GM20000 (cell line): ENCODE measurements around the gene KDM4B.

ENCODE experiments used
- DNase-seq: peaks from one replicate; pipeline ENCODE4 v3.0.0; 2012; ENCODE audit warnings: low spot score
- TF ChIP-seq, protein P1 (sequence below): IDR thresholded peaks from 2 replicates; pipeline ENCODE4 v1.5.1; 2012; ENCODE audit warnings: mild to moderate bottlenecking, control low read depth; ENCODE audit errors: extremely low read depth, missing control alignments

The KDM4B gene

DNA sequence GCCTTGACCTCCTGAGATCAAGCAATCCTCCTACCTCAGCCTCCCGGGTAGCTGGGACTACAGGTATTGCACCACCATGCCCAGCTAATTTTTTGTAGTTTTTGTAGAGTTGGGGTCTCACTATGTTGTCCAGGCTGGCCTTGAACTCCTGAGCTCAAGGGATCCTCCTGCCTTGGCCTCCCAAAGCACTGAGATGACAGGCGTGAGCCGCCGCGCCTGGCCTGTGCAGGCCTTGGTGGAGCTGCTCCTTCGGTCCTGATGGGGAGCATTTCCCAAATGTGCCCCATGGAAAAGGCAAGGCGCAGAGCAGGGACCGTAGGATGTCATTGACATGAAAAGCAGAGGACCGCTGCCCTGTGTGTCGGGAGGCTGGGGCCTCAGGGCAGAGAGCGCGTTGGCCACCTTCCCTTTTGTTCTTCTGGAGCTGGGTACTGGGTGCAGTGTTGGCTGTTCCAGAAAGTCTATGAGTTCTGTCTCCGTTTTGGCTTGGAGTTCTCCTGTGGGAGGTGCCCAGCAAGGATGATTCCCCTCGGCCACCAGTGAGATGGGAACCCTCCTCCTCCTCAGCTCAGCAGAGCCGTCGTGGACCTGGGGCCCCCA is 128.5 kb downstream of the KDM4B start:
- DNase-seq: no peak
- TF ChIP-seq, protein P1, sequence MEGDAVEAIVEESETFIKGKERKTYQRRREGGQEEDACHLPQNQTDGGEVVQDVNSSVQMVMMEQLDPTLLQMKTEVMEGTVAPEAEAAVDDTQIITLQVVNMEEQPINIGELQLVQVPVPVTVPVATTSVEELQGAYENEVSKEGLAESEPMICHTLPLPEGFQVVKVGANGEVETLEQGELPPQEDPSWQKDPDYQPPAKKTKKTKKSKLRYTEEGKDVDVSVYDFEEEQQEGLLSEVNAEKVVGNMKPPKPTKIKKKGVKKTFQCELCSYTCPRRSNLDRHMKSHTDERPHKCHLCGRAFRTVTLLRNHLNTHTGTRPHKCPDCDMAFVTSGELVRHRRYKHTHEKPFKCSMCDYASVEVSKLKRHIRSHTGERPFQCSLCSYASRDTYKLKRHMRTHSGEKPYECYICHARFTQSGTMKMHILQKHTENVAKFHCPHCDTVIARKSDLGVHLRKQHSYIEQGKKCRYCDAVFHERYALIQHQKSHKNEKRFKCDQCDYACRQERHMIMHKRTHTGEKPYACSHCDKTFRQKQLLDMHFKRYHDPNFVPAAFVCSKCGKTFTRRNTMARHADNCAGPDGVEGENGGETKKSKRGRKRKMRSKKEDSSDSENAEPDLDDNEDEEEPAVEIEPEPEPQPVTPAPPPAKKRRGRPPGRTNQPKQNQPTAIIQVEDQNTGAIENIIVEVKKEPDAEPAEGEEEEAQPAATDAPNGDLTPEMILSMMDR: no peak

DNA sequence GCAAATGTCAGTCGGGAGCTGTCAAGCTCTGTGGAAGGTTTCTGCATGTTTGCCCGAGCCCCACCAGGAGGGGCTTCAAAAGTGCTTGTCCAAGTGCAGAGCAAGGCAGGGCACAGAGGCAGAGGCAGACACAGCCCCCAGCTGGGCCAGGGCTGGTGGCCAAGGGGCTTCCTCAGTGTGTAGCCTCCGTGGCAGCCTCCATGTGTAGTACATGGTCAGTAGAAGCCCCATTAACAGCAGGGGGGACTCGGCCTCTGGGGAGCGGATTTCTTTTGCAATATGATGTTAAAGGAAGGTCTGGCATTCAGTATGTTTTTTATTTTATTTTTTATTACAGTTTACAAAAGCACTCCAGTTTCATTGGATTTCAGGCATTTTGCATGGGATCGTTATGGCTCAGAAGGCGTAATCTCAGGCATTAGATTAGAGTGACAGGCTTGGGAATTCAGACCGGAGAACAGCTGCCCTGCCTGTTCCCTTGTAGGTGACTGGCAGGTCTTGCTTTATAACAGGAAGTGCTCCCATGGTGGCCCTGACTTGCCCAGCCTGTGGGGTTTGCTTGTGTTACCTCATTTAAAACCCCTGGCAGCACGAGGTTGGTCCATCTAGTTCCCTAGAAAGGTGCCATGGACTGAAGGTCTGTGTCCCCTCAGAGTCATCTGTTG is 129.2 kb downstream of the KDM4B start:
- TF ChIP-seq, protein P1: no peak
- no peak for DNase-seq

DNA sequence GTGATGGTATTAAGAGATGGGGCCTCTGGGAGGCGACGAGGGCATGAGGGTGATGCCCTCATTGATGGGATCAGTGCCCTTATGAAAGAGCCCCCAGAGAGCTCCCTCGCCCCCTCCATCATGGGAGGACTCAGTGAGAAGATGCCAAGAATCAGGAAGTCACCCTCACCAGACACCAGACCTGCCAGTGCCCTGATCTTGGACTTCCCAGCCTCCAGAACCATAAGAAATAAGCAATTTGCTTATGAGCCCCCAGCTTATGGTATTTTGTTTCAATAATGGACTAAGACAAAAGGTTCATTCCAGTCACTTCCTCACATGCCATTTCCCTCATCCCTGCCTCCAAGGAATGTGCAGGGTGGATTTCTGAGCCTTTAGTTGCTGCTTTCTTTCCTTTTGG is 129.7 kb downstream of the KDM4B start:
- TF ChIP-seq, protein P1: no peak
- DNase-seq: no peak

DNA sequence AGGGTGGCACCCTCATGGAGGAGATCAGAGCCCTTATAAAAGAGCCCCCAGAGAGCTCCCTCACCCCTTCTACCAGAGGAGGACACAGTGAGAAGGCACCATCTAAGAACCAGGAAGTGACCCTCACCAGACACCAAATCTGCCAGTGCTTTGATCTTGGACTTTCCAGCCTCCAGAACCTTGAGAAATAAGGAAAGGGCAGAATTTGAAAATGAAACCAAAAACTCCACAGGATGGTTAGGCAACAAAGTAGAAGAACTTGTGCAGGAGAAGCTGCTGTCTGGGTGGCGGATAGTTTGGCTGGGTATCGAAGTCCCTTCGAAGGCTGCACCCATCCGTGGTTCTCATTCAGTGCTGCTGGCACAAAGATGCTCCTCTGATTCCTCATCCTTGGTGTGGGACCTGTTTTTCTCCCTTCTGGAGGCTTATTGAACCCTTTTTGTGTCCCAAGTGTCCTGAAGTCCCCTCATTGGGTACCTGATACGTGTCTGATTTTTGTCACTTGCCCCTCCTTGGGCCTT is 130.8 kb downstream of the KDM4B start:
- no peak for DNase-seq
- TF ChIP-seq, protein P1: no peak

DNA sequence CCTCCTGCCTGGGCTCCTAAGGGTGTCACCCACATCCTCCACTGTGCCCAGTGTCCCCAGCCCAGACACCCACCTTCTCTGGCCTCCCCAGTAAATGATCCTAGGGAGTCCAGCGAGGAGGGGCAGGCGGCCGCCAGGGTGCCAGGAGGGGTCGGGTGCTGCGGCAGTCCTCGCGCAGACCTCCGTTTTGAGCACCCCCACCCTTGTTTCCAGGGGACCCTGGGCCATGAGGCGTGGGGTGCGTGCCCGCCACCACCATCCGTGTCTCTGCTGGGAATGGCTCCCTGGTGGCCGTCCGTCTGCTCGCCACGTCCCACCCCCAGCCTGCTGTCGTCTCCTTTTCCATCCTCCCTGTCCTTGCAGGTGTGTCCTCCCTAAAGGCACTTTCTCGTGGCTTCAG is 133.0 kb downstream of the KDM4B start:
- DNase-seq: no peak
- TF ChIP-seq, protein P1: no peak

DNA sequence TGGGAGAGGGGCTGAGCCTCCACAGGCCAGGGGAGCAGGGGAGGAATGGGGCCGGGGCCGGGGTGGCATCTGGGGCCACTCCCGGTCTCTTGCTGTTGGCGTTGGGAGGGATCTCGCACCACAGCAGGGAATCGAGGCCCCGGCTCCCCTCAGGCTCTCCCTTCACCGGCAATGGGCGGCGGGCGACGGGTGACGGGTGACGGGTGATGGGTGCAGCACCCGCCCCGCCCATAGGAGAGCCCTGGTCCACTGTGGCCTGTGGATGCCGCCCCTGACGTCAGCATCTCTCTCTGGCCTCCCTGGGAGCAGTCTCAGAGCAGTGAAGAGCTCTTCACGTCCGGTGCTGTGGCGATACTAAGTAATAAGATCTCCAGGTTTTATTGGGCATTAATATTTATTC is 133.6 kb downstream of the KDM4B start:
- no peak for DNase-seq
- TF ChIP-seq, protein P1: no peak

DNA sequence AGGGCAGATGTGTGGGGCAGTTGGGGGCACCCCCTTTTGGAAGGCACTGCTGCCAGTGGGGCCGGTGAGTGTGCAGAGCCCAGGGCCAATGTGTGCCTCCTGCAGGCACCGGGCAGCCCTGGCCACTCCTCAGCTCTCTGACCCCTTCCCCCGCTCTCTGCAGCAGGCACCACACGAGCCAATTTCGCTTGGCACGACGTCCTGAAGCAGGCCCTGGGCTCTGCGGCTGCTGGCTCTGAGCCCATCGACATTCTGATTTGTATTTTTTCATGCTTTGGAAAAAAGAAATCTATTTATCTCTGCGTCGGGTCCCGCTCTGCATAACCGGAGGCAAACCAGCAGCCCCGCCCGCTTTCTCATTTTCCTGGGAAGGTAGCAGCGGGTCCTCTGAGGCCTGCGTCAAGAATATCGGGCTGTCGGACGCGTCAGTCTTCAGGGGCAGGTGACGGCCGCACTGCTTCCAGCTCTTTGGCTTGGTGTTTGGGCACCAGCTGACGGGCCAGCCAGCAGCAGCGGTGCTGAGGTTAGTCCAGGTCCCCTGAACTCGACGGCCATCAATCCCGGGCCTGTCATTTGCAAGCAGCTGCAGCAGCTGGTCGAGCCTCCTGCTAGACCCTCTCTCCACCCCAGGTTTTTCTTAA is 134.3 kb downstream of the KDM4B start:
- DNase-seq: no peak
- TF ChIP-seq, protein P1: no peak
